ENCODE measurements around the gene TMOD4. TPM values are rescaled to one million over a fixed set of nuclear protein-coding genes. Genes with fewer than 3 reads are reported as not detected.

TMOD4 gene
- total and polyA plus RNA-seq, 9 of the 15 experiments (the other 6 are each of a cell fraction or from before 2014, with no cell fraction given) = 0.18 to 1.8 (median 1.1) TPM; not detected in 1

DNA sequence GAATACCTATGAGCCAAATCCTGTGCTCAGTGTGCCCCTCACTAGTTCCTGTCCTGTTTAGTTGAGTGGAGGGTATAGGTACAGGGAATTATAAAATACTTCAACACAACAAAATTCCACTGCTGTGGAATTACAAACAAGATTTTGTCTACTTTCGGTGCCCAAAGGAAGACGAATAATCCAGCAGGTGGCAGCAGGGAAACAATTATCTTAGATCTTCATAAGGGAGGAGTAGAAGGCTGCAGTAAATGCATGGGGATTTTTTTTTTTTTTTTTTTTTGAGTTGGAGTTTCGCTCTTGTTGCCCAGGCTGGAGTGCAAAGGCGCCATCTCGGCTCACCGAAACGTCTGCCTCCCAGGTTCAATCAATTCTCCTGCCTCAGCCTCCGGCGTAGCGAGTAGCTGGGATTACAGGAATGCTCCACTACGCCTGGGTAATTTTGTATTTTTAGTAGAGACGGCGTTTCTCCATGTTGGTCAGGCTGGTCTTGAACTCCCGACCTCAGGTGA, 20.6 kb upstream of the TMOD4 start (continued):
- TF ChIP-seq, protein P1, sequence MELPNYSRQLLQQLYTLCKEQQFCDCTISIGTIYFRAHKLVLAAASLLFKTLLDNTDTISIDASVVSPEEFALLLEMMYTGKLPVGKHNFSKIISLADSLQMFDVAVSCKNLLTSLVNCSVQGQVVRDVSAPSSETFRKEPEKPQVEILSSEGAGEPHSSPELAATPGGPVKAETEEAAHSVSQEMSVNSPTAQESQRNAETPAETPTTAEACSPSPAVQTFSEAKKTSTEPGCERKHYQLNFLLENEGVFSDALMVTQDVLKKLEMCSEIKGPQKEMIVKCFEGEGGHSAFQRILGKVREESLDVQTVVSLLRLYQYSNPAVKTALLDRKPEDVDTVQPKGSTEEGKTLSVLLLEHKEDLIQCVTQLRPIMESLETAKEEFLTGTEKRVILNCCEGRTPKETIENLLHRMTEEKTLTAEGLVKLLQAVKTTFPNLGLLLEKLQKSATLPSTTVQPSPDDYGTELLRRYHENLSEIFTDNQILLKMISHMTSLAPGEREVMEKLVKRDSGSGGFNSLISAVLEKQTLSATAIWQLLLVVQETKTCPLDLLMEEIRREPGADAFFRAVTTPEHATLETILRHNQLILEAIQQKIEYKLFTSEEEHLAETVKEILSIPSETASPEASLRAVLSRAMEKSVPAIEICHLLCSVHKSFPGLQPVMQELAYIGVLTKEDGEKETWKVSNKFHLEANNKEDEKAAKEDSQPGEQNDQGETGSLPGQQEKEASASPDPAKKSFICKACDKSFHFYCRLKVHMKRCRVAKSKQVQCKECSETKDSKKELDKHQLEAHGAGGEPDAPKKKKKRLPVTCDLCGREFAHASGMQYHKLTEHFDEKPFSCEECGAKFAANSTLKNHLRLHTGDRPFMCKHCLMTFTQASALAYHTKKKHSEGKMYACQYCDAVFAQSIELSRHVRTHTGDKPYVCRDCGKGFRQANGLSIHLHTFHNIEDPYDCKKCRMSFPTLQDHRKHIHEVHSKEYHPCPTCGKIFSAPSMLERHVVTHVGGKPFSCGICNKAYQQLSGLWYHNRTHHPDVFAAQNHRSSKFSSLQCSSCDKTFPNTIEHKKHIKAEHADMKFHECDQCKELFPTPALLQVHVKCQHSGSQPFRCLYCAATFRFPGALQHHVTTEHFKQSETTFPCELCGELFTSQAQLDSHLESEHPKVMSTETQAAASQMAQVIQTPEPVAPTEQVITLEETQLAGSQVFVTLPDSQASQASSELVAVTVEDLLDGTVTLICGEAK (IDR thresholded peaks at IDR 0.05) = 0 out of 2 replicates have a peak, but pooled peaks have one; percentile 20
- TF ChIP-seq, protein P1 (CRISPR knock-in tag; IDR thresholded peaks at IDR 0.05) = no peak
- TF ChIP-seq, protein P2, sequence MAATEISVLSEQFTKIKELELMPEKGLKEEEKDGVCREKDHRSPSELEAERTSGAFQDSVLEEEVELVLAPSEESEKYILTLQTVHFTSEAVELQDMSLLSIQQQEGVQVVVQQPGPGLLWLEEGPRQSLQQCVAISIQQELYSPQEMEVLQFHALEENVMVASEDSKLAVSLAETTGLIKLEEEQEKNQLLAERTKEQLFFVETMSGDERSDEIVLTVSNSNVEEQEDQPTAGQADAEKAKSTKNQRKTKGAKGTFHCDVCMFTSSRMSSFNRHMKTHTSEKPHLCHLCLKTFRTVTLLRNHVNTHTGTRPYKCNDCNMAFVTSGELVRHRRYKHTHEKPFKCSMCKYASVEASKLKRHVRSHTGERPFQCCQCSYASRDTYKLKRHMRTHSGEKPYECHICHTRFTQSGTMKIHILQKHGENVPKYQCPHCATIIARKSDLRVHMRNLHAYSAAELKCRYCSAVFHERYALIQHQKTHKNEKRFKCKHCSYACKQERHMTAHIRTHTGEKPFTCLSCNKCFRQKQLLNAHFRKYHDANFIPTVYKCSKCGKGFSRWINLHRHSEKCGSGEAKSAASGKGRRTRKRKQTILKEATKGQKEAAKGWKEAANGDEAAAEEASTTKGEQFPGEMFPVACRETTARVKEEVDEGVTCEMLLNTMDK (IDR thresholded peaks at IDR 0.05; ENCODE audit: borderline replicate concordance, insufficient read depth, low read depth, low read length, poor library complexity, severe bottlenecking) = peak; percentile 33
- no peak for TF ChIP-seq GATAD2B (IDR thresholded peaks at IDR 0.05; ENCODE audit: borderline replicate concordance)
- TF ChIP-seq ZNF436 (CRISPR knock-in tag; IDR thresholded peaks at IDR 0.05) = no peak
- TF ChIP-seq ELF4 (CRISPR knock-in tag; IDR thresholded peaks at IDR 0.05) = no peak
- 0 out of 2 replicates have a peak, but pooled peaks have one; percentile 34 for TF ChIP-seq HDAC2 (IDR thresholded peaks at IDR 0.05)
- TF ChIP-seq SNRNP70 (optimal IDR thresholded peaks at IDR 0.05; ENCODE audit: low read depth, low read length) = no peak
- peak; percentile 96 for TF ChIP-seq ZNF384 (IDR thresholded peaks at IDR 0.05; ENCODE audit: low read depth, low read length)
- no peak for TF ChIP-seq E2F3 (CRISPR knock-in tag; IDR thresholded peaks at IDR 0.05)
- TF ChIP-seq, protein P3, sequence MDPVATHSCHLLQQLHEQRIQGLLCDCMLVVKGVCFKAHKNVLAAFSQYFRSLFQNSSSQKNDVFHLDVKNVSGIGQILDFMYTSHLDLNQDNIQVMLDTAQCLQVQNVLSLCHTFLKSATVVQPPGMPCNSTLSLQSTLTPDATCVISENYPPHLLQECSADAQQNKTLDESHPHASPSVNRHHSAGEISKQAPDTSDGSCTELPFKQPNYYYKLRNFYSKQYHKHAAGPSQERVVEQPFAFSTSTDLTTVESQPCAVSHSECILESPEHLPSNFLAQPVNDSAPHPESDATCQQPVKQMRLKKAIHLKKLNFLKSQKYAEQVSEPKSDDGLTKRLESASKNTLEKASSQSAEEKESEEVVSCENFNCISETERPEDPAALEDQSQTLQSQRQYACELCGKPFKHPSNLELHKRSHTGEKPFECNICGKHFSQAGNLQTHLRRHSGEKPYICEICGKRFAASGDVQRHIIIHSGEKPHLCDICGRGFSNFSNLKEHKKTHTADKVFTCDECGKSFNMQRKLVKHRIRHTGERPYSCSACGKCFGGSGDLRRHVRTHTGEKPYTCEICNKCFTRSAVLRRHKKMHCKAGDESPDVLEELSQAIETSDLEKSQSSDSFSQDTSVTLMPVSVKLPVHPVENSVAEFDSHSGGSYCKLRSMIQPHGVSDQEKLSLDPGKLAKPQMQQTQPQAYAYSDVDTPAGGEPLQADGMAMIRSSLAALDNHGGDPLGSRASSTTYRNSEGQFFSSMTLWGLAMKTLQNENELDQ (CRISPR knock-in tag; IDR thresholded peaks at IDR 0.05; ENCODE audit: borderline replicate concordance) = 0 out of 2 replicates have a peak, but pooled peaks have one; percentile 49
- TF ChIP-seq DPF2 (IDR thresholded peaks at IDR 0.05) = 0 out of 2 replicates have a peak, but pooled peaks have one; percentile 51
- TF ChIP-seq RAD21 (CRISPR knock-in tag; conservative IDR thresholded peaks at IDR 0.05 in 1 of 2, IDR thresholded peaks at IDR 0.05 in 1 of 2) = peak; percentile 53 to 75
- TF ChIP-seq ZNF324 (CRISPR knock-in tag; IDR thresholded peaks at IDR 0.05) = no peak
- TF ChIP-seq ARNT (IDR thresholded peaks at IDR 0.05) = peak in 1 of 2 experiments; percentile 33; a peak in 1 of 4 replicates
